Measurements from ENCODE around the gene SLCO3A1. TPM values are rescaled to one million over a fixed set of nuclear protein-coding genes. Genes with fewer than 3 reads are reported as not detected.

The SLCO3A1 gene
- total RNA-seq, 1 experiment from 2014 or later: 9.1 TPM

DNA sequence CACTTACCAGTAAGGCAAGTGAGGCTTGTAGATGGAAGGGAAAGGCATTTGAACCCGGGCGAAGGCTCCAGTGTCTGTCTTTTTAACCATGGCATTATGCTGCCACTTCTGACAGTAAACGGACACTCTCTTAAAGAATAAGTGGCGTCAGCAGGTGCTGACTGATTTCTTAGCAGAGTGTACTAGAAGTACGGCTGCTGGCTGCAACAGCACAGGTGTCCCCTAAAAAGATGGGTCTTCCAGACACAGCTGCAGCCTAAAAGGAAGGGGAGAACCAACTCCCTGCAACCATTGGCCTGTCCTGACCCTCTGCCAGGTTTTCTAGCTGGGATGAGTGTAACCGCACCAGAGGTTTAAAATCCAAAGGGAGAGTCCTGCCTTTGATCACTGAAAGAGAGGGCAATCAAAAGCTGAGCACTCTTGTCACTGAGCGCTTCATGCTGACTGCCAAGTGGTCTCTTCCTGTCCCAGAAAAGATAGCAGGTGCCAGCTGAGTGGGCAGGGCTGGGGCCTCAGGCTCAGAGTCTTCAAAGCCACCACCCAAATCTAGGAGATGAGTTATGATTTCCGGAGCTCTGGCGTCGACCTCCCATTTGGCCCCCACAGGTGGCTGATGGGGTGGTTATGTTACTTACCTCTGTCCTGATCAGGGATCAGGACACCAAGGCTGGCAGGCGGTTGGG is 255.8 kb downstream of the SLCO3A1 start:
- Mint-ChIP-seq H3K27me3 (ENCODE audit: low read depth) (peaks cover 9% of the 10 kb centered on the region), H3K9me3 (no peaks in the 10 kb centered on the region), H3K27ac (no peak overlapping the region), H3K36me3 (no peaks in the 10 kb centered on the region), H3K4me3 (no peak overlapping the region), H3K4me1 (peaks cover 43% of the 10 kb centered on the region)
- ChIA-PET POLR2A (no interaction called here), CTCF (no interaction called here)
- no peak for TF ChIP-seq CBFB (CRISPR knock-in tag; IDR thresholded peaks at IDR 0.05; ENCODE audit: low read depth)
- no peak for ATAC-seq
- DNase-seq (ENCODE audit: low spot score): no peak

DNA sequence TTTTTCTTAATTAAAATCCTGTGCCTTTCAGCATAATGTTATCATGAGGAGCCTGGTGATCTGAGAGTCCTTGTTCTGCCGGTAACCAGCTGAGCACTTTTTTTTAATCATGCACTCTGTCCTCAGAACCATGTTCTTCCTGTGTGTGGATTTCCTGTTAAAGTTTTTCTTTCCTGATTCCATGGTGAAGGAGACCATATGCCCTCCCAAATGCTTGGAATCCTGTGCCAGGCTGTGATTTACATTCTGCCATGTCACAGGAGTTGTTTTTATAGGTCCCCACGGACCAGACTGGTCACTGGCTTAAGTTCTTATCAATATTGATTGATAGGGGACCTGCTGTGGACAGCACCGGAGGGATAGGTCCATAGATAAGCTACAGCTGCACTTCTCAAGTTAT is 257.8 kb downstream of the SLCO3A1 start:
- no peak for DNase-seq (ENCODE audit: low spot score)
- Mint-ChIP-seq H3K9me3 (peaks cover 5% of the 10 kb centered on the region; the same call in 1 of the 2 replicates), H3K4me1 (peaks cover 48% of the 10 kb centered on the region), H3K27ac (no peak overlapping the region), H3K4me3 (no peak overlapping the region), H3K36me3 (no peaks in the 10 kb centered on the region), H3K27me3 (ENCODE audit: low read depth) (peaks cover 13% of the 10 kb centered on the region)
- ChIA-PET POLR2A (no interaction called here), CTCF (no interaction called here)
- ATAC-seq: no peak
- TF ChIP-seq NFE2L1 (CRISPR knock-in tag; IDR thresholded peaks at IDR 0.05) (no peak), ETV6 (CRISPR knock-in tag; IDR thresholded peaks at IDR 0.05) (no peak), SMAD4 (CRISPR knock-in tag; IDR thresholded peaks at IDR 0.05) (no peak)

DNA sequence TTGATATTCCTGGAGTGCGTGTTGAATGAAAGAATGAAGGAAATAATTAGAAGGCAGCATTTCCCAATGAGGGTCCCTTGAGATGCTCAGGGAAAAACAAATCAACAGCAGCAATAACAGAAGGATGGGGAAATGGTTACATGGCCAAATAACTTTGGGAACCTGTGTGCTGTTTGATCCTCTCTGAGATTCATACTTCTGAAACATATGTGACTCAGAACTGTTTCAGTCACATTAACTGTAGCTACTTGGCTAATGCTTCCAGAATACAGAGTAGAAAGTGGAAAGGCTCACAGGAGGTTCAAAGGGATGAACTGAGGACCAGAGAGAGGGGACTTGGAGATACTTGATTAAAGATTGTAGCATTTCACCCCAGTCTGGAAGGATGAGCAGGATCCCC is 258.2 kb downstream of the SLCO3A1 start:
- Mint-ChIP-seq H3K27me3 (ENCODE audit: low read depth) (peaks cover 13% of the 10 kb centered on the region), H3K27ac (no peak overlapping the region), H3K9me3 (peaks cover 5% of the 10 kb centered on the region; the same call in 1 of the 2 replicates), H3K36me3 (no peaks in the 10 kb centered on the region), H3K4me1 (peaks cover 52% of the 10 kb centered on the region), H3K4me3 (no peak overlapping the region)
- CTCF ChIA-PET: no interaction called here
- no peak for TF ChIP-seq SMAD4 (CRISPR knock-in tag; IDR thresholded peaks at IDR 0.05)
- TF ChIP-seq EMX1 (CRISPR knock-in tag; IDR thresholded peaks at IDR 0.05): no peak
- TF ChIP-seq NFE2L1 (CRISPR knock-in tag; IDR thresholded peaks at IDR 0.05): no peak
- no peak for TF ChIP-seq NR3C1 (CRISPR knock-in tag; conservative IDR thresholded peaks at IDR 0.05; ENCODE audit: low read depth)
- TF ChIP-seq CBFB (CRISPR knock-in tag; IDR thresholded peaks at IDR 0.05; ENCODE audit: low read depth): no peak
- TF ChIP-seq ZNF138 (CRISPR knock-in tag; conservative IDR thresholded peaks at IDR 0.05): no peak
- TF ChIP-seq TEAD4 (CRISPR knock-in tag; IDR thresholded peaks at IDR 0.05): no peak
- TF ChIP-seq, protein P1, sequence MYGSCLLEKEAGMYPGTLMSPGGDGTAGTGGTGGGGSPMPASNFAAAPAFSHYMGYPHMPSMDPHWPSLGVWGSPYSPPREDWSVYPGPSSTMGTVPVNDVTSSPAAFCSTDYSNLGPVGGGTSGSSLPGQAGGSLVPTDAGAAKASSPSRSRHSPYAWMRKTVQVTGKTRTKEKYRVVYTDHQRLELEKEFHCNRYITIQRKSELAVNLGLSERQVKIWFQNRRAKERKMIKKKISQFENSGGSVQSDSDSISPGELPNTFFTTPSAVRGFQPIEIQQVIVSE (CRISPR knock-in tag; IDR thresholded peaks at IDR 0.05; ENCODE audit: borderline replicate concordance): no peak
- TF ChIP-seq, protein P2, sequence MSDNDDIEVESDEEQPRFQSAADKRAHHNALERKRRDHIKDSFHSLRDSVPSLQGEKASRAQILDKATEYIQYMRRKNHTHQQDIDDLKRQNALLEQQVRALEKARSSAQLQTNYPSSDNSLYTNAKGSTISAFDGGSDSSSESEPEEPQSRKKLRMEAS (CRISPR knock-in tag; IDR thresholded peaks at IDR 0.05): no peak
- TF ChIP-seq KAT7 (CRISPR knock-in tag; IDR thresholded peaks at IDR 0.05; ENCODE audit: borderline replicate concordance): no peak
- TF ChIP-seq ZNF219 (CRISPR knock-in tag; IDR thresholded peaks at IDR 0.05; ENCODE audit: borderline replicate concordance): no peak
- TF ChIP-seq, protein P3, sequence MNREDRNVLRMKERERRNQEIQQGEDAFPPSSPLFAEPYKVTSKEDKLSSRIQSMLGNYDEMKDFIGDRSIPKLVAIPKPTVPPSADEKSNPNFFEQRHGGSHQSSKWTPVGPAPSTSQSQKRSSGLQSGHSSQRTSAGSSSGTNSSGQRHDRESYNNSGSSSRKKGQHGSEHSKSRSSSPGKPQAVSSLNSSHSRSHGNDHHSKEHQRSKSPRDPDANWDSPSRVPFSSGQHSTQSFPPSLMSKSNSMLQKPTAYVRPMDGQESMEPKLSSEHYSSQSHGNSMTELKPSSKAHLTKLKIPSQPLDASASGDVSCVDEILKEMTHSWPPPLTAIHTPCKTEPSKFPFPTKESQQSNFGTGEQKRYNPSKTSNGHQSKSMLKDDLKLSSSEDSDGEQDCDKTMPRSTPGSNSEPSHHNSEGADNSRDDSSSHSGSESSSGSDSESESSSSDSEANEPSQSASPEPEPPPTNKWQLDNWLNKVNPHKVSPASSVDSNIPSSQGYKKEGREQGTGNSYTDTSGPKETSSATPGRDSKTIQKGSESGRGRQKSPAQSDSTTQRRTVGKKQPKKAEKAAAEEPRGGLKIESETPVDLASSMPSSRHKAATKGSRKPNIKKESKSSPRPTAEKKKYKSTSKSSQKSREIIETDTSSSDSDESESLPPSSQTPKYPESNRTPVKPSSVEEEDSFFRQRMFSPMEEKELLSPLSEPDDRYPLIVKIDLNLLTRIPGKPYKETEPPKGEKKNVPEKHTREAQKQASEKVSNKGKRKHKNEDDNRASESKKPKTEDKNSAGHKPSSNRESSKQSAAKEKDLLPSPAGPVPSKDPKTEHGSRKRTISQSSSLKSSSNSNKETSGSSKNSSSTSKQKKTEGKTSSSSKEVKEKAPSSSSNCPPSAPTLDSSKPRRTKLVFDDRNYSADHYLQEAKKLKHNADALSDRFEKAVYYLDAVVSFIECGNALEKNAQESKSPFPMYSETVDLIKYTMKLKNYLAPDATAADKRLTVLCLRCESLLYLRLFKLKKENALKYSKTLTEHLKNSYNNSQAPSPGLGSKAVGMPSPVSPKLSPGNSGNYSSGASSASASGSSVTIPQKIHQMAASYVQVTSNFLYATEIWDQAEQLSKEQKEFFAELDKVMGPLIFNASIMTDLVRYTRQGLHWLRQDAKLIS (CRISPR knock-in tag; IDR thresholded peaks at IDR 0.05; ENCODE audit: borderline replicate concordance): no peak
- TF ChIP-seq FOXJ3 (CRISPR knock-in tag; IDR thresholded peaks at IDR 0.05; ENCODE audit: borderline replicate concordance): no peak
- no peak for TF ChIP-seq HMGXB4 (CRISPR knock-in tag; IDR thresholded peaks at IDR 0.05)
- ATAC-seq: no peak
- DNase-seq (ENCODE audit: low spot score): no peak
- POLR2A ChIA-PET: no interaction called here
